HG03060 (cell line): ENCODE results near the gene NUDT21.
"Not testable (repeated sequence)": the region's sequence is repeated elsewhere in the genome, so short reads cannot be mapped to it uniquely, and the experiment has no call there.

Experiments used
- ATAC-seq: cut with Tn5 transposase; IDR thresholded peaks from one replicate; pipeline ENCODE4 v1.9.1; 2021; ENCODE audit warnings: low read depth, moderate number of reproducible peaks; ENCODE audit not compliant: unreplicated experiment

The NUDT21 gene

DNA sequence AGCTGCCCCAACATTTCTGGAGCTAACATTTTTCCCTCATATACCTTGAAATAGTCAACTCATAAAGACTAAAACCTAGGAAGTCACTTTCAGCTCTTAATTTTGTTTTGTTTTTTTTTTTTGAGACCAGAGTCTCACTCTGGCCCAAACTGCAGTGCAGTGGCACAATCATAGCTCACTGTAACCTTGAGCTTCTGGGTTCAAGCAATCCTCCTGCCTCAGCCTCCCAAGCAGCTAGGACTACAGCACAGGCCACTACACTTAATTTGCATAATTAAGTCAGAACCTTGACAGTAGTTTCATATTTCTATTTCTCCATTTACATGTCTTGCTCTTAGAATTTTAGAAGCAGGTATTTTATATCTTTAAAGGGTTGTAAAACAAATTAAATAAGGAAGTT lies 30.5 kb downstream of the NUDT21 start:
- no peak for ATAC-seq

DNA sequence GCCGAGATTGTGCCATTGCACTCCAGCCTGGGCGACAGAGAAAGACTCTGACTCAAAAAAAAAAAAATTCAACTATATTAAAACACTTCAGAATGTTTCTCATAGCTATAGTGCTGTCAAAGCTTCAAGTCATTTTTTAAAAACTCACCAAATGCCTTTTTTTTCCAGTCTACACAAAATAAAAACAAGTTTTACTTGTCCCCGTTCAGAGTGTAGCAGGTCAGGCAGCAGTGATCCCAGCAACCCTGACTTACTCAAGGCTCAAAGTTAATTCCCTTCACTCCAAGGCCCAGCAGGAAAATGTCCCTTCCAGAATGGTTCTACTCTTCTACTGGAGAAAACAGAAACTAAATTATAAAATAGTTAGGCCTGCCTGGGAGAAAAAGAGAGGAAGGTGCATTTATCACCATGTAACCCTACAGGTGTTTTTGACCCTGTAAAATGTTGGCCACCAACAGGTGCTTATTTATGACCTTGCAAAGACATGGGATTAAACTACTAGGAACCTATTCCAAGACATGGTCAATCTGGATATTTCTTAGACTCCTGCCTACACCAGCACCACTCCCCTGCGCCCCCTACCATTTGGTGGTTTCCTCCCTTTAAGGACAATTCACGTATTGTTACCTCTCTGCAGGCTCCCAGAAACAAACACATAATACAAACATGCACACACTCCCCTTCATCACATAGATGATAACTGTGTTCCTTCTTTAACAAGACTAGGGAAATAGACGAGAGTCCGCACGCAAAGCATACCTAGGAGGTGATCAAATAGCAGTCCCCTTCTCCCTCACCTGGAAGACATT lies 31.2 kb downstream of the NUDT21 start:
- ATAC-seq: no peak

DNA sequence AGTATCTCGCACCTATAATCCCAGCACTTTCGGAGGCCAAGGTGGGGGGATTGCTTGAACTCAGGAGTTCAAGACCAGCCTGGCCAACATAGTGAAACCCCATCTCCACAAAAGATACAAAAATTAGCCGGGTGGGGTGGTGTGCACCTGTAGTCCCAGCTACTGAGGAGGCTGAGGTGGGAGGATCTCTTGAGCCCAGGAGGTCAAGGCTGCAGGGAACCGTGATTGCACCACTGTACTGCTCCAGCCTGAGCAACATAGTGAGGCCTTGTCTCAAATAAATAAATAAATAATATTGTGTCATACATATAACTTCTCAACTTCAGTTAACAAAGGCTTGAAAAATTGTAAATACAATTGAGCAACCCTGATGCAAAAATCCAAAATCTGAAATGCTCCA lies 34.0 kb downstream of the NUDT21 start:
- no peak for ATAC-seq

DNA sequence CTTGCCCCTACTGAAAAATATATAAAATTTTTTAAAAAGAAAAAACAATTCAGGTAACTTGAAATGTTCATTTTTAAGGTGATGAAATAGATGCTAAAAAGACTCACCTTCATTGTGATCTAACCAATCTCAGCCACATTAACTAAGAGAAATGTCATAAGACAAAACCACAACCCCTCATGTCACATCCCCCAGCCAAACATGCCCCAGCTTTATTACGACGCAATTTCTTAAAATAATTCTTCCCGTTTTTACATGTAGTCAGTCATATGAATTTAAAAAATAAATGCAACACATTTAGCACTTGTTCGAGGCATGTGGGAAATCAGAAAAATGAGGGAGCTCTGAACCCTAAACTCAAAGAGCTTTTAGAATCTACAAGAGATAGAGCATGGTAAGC lies 35.3 kb downstream of the NUDT21 start:
- no peak for ATAC-seq

DNA sequence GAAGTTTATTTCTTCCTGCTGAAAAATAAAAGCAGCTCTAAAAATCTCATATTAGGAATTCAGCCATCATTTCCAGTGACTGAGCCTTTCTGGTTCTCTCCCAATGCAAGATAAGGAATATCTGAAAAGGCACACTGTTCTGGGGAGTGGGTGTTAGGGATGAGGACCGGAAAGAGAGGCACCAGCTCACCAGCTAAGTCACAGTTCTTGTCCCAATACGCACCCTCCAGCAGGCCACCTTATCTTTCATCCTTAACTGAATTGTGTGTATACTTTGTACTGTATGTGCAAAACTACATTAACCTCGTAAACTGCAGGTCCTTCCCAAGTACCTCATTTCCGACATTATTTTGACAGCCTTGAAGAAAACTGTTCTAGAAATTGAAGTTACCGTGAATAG lies 36.8 kb downstream of the NUDT21 start:
- no peak for ATAC-seq

DNA sequence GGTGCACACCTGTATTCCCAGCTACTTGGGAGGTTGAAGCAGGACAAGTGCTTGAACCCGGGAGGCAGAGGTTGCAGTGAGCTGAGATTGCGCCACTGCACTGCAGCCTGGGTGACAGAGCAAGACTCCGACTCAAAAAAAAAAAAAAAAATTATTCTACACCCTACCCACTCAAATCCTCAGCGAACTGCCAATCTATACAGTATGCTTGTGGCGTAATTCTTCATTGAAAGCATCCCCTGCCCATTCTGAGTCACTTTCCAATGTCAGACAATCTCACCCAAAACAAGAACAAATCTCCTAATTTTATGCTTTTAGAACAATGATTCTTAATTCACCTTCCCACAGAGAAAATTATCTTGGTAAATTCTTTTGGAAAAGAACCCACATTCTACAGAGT lies 37.8 kb downstream of the NUDT21 start:
- no peak for ATAC-seq

DNA sequence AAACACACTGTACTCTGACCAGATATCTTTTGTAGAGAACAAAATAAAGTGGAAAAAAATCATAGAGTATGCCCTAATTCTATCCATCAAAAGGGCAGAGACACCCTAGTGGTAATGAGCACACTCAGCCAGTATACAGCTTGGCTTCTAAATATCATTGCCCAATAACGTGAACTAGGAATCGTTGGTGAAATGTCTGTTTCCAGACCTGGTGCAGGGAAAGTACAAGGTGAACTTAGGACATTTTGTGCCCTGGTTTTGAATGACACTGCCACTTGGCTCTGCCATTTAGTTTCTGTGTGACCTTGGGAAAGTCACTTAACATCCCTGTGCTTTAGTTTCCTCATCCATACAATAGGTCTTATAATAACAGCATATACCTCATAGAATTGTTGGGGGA lies 39.5 kb downstream of the NUDT21 start:
- ATAC-seq: no peak

DNA sequence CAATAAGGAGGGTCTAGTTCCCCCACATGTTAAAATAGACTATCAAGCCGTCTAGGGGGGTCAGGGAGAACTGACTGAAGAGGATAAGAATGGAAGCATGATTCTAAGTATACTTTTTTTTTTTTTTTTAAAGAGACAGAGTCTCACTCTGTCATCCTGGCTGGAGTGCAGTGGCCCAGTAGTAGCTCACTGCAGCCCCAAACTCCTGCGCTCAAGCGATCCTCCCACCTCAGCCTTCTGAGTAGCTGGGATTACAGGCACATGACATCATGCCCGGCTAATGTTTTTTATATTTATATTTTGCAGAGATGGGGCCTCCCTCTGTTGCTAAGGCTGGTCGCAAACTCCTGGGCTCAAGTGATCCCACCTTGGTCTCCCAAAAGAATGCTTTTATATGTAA lies 40.0 kb downstream of the NUDT21 start:
- no peak for ATAC-seq

DNA sequence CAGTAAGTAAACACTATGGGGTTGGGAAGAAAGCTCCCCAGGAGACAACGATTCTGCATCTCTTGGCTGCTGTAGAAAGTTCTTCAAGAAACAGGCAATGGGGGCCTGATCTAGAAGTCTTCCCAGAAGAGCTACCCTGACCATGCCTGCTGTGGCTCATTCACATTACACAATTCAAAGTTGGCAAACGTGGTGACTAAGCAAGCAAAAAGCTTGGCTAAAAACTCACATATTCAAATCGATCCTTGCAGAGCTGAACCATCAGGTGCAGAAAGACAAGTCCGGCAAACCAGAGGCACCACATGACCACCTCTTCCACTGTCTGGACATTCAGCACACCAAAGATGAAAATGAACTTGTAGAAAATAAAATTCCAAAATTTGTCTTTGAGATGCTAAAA lies 41.9 kb downstream of the NUDT21 start:
- ATAC-seq: no peak

DNA sequence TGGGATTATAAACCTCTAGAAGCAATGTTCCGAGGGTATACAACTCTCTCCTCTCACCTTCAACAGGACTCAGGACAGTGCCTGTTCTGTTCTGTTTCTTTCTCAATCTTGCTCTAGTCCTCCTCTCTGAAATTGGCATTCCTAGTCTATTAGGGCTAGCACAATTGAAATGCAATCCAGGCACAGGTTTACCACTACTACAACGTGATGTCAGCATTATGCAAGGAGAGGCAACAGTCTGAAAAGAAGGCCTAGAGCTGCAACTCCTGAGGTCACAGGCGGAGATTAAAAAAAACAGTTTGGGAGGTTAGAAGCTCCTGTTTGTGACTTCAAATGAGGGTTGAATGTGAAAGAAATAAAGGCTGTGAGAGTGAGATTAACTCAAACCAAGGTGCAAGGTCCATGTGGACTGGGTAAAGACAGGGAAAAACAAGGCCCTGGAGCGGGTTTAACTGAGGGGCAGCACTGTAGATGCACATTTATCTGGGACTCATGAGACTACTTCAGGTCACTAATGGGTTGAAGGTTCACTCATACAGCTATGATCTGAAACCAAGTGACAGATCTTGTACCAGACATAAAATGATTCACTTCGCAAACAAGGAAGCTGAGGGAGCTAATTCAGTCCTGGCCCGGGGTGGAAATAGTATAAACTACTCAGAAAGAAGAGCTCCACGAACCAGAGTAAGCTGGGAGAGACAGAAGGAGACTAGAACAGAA lies 42.6 kb downstream of the NUDT21 start:
- no peak for ATAC-seq

DNA sequence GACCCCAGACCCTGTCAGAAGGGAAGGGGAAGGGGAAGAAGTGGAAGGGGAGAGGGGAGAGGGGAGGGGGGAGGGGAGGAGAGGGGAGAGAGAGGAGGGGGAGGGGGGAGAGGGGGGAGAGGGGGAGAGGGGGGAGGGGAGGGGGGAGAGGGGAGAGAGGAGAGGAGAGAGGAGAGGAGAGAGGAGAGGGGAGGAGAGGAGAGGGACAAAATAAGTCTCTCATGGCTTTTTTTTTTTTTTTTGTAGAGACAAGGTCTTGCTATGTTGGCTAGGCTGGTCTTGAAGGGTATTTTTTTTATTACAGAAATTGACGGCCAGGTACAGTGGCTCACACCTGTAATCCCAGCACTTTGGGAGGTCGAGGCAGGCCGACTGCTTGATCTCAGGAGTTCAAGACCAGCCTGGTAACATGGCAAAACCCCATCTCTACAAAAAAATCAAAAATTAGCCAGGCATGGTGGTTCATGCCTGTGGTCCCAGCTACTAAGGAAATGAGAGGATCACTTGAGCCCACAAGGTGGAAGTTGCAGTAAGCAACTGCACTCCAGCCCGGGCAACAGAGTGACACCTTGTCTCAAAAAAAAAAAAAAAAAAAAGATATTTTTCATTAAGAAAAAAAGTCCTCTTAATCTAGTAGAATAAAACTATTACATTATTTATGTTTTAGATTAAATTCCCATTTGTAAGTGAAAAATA lies 45.0 kb downstream of the NUDT21 start:
- no peak for ATAC-seq

DNA sequence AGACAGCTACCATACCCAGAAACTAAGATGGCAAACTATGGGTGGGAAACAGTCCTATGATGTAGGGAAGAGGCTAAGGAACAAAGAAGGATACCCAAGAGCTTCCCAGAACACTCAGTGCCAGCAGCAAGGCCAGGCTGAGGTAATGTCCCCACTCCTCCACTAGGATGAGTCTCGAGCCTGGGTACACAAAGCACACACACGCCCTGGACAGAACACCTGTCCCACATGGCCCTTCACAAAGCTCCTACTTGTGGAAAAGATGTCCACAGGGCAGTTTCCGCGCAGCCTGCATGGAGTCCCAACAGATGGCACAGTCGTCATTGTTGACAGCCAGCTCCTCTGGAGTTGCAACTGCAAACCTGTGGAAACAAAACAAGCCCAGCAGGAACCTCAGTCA lies 49.6 kb downstream of the NUDT21 start:
- ATAC-seq: no peak

DNA sequence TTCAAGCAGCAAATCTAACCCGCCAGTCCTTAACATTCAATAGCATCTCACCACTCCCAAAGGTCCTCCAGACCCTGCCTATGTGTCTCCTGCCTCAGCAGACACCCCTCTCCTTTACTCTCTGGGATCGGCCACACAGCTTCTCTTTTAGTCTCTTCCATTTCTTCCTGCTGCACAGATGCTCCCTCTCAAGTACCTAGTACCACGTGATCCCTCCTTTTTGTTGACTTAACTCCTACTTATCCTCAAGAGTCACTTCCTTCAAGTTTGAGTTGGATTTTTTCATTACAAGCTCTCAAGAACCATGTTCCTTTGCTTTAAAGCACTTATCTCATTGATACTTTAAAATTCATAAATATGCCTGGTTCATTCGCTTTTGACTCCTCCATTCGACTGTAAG lies 50.7 kb downstream of the NUDT21 start:
- ATAC-seq: no peak

DNA sequence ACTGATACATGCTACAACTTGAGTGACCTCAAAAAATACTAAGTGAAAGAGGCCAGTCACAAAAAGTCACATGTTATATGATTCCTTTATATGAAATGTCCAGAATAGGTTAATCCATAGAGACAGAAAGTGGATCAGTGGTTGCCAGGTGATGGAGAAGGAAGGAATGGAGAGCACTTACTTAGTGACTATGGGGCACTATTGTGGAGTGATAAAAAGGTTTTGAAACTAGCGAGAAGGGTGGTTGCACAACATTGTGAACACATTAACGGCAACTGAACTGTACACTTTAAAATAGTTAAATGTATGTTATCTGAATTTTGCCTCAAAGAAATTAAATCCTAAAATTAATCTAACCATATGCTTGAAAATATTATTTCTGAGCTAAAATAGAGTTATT lies 51.6 kb downstream of the NUDT21 start:
- no peak for ATAC-seq

DNA sequence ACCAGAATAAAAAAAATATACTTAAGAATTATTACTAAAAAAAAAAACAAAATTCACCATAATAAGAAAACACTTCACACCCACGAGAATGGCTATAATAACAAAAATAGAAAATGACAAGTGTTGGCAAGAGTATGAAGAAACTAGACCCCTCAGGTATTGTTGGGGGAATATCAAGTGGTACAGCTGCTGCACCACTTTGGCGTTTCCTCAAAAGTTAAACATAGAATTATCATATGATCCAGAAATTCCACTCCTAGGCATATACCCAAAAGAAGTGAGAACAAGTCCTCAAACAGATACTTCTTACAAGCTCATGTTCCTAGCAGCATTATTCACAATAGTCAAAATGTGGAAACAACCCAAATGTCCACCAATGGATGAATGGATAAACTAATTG lies 52.1 kb downstream of the NUDT21 start:
- ATAC-seq: no peak

DNA sequence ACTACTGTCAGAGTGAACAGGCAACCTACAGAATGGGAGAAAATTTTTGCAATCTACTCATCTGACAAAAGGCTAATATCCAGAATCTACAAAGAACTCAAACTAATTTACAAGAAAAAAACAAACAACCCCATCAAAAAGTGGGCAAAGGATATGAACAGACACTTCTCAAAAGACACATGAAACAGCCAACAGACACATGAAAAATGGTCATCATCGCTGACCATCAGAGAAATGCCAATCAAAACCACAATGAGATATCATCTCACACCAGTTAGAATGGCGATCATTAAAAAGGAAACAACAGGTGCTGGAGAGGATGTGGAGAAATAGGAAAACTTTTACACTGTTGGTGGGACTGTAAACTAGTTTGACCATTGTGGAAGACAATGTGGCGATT lies 54.4 kb downstream of the NUDT21 start:
- ATAC-seq: not testable (repeated sequence)

DNA sequence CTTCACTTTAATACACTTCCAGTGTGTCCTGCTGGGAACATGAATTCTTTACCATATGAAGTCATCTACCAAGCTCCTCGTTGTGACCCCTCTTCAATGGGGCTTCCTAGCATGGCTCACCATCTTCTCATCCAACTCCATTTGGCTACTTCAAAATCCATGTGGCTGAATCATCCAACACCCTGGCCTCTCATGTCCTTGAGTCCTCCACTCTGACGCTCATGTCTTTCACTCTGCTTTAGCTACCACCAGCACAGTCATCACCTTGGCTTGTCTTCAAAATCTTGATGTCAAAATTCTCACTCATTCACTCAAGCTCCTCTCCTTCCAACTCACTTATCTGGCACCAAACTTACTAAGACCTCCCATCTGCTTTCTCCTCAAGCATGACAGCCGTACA lies 61.6 kb downstream of the NUDT21 start:
- no peak for ATAC-seq

DNA sequence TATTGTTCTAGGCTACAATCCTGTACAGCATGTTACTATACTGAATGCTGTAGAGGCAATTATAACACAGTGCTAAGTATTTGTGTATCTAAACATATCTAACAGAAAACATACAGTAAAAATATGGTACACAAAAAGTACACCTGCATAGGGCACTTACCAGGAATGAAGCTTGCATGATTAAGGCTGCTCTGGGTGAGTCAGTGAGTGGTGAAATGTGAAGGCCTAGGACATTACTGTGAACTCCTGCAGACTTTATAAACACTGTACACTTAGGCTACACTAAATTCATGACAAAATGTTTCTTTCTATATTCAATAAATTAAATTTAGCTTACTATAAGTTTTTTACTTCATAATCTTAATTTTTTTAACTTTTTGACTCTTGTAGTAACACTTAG lies 62.9 kb downstream of the NUDT21 start:
- no peak for ATAC-seq

DNA sequence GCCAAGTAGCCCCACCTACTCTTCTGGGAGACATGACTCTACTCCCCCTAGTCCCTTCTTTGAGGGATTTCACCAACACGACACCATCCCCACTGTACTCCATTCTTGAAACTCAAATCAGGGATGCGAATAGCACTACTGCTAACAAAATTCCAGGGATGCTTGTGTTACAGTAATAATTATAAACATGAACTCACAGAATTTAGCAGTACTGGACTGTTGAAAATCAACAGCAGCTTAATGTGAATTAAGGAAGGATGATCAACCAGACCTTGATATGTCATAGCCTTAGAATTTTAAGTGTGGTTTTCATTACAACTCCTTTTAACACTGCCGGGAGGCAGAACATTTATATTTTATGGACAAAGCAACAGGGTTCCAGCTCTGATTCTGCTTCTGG lies 63.7 kb downstream of the NUDT21 start:
- ATAC-seq: no peak

DNA sequence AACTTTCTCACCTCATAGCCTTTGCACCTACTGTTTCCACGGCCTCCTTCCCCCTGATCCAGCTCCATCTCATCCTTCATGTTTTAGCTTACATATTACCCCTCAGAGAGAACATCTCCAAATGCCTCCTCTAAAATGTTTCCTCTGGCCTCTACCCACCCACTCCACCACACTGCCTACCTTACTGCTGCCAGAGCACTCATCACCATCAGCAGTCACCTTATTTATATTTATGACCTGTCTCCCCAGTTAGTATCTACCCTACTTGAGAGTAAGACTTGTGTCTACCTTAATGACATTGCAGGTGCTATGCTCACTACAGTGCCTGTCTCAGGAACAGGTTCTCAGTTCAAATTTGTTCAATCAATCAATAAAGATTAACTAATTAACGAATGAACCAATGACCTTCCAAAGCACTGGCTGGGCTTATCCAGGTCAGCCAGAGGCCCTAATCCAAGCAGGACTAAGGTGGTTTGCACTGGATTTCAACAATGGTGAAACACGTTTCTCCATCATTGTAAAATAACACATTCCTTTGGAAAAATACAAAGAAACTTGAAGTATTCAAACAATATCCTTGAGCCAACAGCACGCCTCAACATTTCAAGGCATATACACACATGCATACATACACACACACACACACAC lies 66.9 kb downstream of the NUDT21 start:
- no peak for ATAC-seq

DNA sequence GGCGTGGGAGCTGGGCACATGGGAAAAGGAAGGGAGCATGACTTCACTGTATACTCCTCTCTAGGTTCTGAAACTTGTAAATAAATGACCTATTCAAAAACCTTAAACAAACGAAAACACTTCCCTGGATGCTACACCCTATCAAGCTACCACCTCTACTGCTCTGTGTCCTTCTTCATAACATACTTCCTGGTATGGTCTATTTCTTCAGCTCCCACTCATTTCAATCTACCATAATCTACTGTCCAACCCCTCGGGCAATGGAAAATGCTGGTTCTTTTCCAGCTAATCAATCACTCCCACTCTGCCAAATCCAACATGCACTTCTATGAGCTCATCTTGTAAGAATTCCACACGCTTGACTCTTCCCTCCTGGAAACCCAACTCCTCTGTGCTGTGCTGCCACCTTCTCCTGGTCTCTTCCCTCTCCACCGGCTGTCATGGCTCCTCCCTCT lies 68.2 kb downstream of the NUDT21 start:
- ATAC-seq: no peak
